ENCODE data around the gene RILPL1.

RILPL1 gene

DNA sequence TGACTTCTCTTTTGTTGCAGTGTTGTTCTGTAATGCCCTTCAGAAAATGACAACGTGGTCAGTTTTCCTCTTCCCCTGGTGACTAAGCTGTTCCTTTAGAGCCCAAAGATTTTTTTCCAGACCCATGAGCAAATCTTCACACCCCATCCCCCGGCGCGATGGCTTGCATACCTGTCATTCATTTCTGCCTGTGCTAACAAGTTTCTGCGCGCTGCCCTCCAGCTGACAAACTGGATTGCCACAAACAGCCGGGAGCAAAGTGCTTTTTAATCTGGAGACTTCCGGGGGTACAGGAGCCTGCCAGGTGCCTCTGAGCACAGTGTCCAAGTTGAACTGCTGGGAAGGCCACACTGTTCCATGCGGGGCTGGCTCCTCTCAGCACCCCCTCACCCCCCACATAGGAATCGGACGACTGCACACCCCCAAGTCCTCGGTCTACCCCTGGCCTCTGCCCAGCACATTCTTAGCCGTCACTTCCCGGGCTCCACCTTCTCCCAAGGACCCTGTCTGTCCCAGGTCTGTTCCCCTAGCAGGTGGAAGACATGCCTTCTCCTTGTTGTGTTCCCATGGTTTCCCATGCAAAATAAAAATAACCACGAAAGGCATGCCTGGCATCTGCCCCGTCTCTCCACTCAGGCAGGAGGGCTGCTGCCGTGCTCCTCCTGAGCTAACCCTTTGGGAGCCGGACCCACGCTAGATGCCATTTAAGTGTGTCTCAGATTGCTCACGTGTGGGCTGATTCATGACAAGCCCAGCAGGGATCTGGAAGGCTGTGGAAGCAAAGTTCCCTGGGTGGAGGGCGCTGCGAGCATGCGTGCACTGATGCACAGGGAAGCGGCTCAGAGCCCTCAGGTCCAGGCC is 14.1 kb downstream of the RILPL1 start:
- TF ChIP-seq, protein P1, sequence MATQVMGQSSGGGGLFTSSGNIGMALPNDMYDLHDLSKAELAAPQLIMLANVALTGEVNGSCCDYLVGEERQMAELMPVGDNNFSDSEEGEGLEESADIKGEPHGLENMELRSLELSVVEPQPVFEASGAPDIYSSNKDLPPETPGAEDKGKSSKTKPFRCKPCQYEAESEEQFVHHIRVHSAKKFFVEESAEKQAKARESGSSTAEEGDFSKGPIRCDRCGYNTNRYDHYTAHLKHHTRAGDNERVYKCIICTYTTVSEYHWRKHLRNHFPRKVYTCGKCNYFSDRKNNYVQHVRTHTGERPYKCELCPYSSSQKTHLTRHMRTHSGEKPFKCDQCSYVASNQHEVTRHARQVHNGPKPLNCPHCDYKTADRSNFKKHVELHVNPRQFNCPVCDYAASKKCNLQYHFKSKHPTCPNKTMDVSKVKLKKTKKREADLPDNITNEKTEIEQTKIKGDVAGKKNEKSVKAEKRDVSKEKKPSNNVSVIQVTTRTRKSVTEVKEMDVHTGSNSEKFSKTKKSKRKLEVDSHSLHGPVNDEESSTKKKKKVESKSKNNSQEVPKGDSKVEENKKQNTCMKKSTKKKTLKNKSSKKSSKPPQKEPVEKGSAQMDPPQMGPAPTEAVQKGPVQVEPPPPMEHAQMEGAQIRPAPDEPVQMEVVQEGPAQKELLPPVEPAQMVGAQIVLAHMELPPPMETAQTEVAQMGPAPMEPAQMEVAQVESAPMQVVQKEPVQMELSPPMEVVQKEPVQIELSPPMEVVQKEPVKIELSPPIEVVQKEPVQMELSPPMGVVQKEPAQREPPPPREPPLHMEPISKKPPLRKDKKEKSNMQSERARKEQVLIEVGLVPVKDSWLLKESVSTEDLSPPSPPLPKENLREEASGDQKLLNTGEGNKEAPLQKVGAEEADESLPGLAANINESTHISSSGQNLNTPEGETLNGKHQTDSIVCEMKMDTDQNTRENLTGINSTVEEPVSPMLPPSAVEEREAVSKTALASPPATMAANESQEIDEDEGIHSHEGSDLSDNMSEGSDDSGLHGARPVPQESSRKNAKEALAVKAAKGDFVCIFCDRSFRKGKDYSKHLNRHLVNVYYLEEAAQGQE (IDR thresholded peaks at IDR 0.05; ENCODE audit: insufficient read depth in 1 of 2, low read depth in 2 of 2, low read length in 2 of 2): no peak
- TF ChIP-seq FOXP2 (optimal IDR thresholded peaks at IDR 0.05; ENCODE audit: borderline replicate concordance, extremely low read depth, extremely low read length, insufficient read depth) (no peak), SIN3A (IDR thresholded peaks at IDR 0.05; ENCODE audit: borderline replicate concordance, insufficient read depth, low read length) (no peak), TAF1 (IDR thresholded peaks at IDR 0.05; ENCODE audit: borderline replicate concordance, insufficient read depth, low read length) (no peak), POLR2AphosphoS5 (IDR thresholded peaks at IDR 0.05; ENCODE audit: low read depth, low read length) (no peak)

DNA sequence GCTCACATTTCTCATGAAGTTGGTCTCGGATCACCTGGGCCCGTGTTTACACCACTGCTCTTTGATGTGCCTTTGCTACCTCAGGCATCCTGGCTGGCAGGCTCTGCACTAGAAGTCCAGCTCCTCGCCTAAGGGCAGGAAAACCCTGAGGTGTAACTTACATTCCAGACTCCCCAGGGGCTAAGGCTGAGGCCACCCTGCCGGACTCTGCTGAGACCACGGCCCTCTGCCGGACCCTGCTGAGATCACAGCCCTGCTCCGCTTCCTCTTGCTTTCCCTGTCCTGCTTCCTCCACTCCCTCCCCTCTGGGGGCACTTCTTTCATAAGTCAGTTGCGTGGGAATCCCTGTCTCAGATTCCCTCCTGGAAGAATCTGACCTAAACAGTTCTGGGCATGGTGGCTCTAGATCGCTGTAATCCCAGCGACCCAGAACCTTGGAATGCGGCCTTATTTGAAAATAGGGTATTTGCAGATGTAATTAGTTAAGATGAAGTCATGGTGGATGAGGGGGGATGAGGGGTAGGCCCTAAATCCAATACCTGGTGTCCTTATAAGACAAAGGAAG is 17.2 kb downstream of the RILPL1 start:
- TF ChIP-seq TAF1 (IDR thresholded peaks at IDR 0.05; ENCODE audit: borderline replicate concordance, insufficient read depth, low read length) (no peak), POLR2AphosphoS5 (IDR thresholded peaks at IDR 0.05; ENCODE audit: low read depth, low read length) (no peak)
- TF ChIP-seq, protein P1 (IDR thresholded peaks at IDR 0.05; ENCODE audit: insufficient read depth in 1 of 2, low read depth in 2 of 2, low read length in 2 of 2): no peak

DNA sequence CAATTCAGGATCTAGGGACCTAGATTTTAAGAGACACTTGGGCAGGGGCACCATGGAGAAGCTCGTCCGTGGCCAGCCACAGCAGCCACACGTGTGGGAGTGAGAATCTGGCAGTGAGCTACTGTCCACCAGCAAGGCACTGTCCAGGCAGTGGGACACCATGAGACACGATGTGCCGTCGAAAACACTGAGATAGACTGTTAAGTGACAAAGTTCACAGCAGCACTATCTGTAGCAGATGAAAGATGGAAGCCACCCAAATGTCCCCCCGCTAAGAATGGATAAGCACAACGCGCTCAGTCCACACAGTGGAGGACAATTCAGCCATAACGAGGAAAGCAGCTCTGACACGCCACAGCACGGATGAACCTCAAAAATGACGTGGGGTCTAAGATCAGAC is 19.7 kb downstream of the RILPL1 start:
- TF ChIP-seq SIN3A (IDR thresholded peaks at IDR 0.05; ENCODE audit: borderline replicate concordance, insufficient read depth, low read length) (no peak), POLR2AphosphoS5 (IDR thresholded peaks at IDR 0.05; ENCODE audit: low read depth, low read length) (no peak), TAF1 (IDR thresholded peaks at IDR 0.05; ENCODE audit: borderline replicate concordance, insufficient read depth, low read length) (no peak), FOXP2 (optimal IDR thresholded peaks at IDR 0.05; ENCODE audit: borderline replicate concordance, extremely low read depth, extremely low read length, insufficient read depth) (no peak)
- TF ChIP-seq, protein P1 (IDR thresholded peaks at IDR 0.05; ENCODE audit: insufficient read depth in 1 of 2, low read depth in 2 of 2, low read length in 2 of 2): no peak

DNA sequence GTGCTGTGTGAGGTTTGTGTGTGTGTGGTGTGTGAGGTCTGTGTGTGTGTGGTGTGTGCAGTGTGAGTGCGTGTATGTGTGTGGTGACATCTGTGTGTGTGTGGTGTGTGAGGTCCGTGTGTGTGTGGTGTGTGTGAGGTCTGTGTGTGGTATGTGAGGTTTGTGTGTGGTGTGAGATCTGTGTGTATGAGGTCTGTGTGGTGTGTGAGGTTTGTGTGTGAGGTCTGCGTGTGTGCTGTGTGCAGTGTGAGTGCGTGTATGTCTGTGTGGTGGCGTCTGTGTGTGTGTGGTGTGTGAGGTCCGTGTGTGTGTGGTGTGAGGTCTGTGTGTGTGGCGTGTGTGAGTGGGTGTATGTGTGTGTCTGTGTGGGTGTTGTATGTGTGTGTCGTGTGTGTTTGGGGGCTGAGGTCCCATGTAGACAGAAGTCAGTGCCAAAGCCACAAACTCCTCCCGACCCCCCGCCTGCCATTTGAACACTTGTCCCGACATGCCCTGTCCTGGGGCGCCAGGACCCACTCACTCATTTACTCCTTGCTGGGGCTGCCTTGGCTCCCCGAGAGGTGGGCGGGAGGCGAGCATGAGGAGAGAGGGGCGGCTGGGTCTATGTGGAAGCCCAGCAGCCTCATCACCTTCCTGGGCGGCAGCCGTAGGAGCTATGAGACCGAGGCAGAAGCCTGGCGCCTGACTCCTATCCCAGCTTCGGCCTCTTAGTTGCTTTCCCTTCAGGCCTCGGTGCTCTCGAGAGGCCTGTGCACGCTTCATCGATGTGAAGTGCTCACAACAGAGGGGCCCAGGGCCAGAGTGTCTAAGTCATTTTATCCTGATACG is 20.5 kb downstream of the RILPL1 start:
- TF ChIP-seq POLR2AphosphoS5 (IDR thresholded peaks at IDR 0.05; ENCODE audit: low read depth, low read length): no peak
- no peak for TF ChIP-seq TAF1 (IDR thresholded peaks at IDR 0.05; ENCODE audit: borderline replicate concordance, insufficient read depth, low read length)
- no peak for TF ChIP-seq SIN3A (IDR thresholded peaks at IDR 0.05; ENCODE audit: borderline replicate concordance, insufficient read depth, low read length)
- TF ChIP-seq, protein P1 (IDR thresholded peaks at IDR 0.05; ENCODE audit: insufficient read depth in 1 of 2, low read depth in 2 of 2, low read length in 2 of 2): no peak
- no peak for TF ChIP-seq FOXP2 (optimal IDR thresholded peaks at IDR 0.05; ENCODE audit: borderline replicate concordance, extremely low read depth, extremely low read length, insufficient read depth)
